Middle frontal gyrus (tissue), 1 donor: ENCODE results near the gene TSKU.

Experiments used
- DNase-seq: peaks from one replicate; pipeline ENCODE4 v3.0.0-alpha.2; 2015; ENCODE audit warnings: low spot score; ENCODE audit errors: extremely low spot score

TSKU gene

DNA sequence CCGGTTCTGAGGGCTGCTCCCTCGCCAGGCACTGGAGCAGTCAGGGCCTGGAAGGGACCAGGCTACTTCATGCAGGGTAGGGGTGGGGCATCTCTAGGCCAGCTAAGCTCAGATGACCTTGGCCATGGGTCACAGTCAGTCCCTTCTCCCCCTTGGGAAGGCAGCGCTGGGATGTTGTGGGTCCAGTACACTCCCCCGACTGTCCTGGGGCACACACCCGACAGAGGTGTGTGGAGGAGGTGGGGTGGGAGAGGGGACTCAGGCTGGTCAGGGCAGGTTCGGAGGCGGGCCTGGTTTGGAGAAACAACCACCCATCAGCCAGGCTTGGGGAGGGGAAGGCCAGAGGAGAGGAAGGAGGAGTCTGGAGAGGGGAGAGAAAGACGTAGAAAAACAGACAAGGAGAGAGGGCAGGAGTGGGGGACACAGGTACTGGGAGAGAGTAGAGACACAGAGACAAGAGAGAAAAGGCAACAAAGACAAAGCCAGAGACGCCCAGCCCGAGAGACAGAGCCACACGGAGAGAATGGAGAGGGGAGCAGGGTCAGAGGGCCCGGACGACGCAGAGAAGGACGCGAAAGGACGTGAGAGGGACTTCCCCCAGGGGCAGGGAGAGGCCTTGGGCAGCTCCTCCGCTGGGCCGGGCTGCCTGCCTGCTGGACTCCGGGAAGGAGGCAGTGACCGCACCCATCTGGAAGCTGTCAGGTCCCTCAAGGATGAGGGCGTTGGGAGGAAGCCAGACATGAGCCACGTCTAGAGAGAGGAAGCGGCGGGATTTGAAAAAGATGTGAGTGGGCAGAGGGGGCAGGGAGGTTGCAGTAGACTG lies 30.6 kb upstream of the TSKU start:
- no peak for DNase-seq

DNA sequence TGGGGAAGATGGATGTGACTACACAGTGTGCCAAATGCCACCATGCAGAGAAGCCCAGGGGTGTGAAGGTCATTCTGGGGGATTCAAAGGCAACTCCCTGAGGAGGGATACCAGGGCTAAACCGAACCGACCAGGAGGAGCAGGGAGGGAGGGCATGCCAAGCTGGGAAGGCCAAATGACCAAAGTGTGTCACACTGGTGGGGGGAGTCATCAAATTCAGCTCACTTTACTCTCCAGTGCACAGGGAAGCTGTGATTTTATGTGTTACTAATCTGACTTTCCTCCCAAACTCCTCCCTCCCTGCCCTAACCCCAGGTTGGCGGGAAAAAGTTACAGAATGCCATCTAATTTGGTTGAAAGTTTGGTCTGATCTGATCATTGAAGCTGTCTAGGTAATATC lies 29.7 kb upstream of the TSKU start:
- no peak for DNase-seq

DNA sequence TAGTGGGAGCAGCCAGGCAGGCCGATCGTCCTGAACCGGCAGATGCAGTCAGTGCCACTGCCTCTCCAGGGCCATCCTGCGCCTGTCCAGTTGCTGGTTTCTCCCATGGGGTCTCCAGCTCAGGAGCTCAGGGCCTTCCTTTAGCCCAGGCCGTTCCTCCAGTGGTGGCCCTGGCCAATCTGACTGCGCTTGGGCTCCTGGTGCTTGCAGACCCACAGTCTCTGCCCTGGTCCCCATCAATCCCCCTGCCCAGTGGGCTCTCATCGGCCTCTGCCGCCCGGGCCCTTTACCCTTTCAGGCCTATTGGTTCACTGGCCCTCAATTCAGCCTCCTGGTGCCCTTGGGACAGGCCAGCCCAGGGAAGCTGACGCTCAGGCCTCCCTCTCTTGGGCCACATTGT lies 29.2 kb upstream of the TSKU start:
- no peak for DNase-seq

DNA sequence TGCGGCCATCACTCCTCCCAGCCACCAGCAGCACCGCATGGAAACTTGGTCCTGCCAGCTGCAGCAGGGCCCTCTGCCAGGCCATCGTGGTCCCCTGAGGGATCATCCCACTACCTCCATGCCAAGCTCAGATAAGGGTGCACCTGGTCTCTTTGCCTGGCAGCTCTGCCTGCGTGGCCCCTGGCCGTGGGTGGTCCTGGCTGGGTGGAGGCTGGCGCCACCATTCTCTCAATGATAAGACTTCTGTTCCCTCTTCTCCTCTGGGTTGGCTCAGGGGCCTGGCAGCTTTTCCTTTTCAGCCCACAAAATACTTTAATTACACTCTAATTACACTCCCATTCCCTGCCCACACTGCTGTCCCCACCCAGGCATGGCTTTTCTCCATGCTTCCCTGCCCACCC lies 26.8 kb upstream of the TSKU start:
- no peak for DNase-seq

DNA sequence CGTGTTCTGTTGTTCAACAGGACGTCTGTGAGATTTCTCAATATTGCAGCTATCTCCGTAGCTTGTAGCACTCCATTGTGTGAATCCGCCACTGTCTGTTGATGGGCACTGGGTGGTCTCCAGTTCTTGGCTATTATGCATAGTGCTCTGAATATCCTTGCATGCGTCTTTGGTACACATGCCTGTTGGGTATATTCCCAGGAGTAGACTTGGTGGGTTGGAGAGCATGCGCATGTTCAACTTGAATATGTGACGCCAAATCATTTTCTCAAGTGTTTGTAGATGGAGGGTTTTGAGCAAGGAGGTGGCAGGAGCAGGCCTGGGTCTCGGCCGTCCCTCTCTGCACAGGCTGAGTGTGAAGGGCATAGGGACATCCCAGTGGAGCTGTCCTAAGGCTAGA lies 24.8 kb upstream of the TSKU start:
- no peak for DNase-seq

DNA sequence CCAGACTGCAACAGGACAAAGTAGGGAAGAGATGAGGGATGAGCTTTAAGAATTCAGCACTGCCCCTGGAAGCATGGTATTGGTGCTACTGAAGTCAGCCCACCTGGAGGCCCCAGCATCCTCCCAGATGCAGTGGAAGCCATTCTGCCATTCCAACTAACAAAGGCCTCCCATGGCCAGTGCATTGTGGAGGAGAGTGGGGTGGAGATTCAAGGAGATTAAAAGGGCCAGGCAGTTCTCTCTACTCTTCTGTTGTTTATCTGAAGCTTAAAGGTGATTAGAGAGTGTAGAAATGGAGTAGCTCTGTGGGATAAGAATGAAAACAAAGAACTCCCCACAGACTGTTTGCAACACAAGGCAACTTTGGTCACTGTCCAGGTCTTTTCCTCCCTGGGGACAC lies 24.1 kb upstream of the TSKU start:
- no peak for DNase-seq

DNA sequence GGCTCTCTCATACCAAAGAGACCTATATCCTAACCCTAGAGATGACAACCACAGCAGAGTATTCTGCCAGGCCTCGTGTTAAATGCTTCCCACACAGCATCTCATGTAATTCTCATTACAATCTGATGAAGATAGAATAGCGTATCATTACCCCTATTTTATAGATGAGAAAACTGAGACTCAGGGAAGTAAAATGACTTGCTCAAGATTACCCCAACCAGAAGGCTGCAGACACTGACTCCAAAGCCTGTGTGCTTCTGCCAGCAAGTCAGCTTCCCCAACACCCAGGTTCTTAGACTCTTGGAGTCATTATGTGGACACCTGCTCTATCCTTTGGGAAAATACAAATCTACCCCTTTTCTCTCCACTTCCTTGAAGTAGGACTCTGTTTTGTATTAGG lies 23.6 kb upstream of the TSKU start:
- no peak for DNase-seq

DNA sequence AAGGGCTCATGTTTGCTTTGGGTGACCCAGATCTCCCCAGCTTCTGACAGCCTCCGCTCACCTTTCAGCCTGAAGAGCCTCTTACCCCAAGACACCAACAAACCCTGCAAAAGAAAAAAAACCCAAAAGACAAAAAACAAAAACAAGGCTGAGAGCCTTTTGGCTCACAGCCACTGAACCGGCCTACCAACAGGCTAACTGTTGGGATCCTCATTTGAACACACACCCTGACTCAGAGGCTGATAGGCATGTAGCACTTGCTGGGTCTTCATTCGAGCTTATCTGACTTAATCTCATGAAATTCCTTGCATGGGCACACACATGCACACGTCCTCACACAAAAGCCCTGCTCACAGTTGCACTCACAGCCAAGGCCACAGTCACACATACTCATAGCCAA lies 22.9 kb upstream of the TSKU start:
- DNase-seq: no peak

DNA sequence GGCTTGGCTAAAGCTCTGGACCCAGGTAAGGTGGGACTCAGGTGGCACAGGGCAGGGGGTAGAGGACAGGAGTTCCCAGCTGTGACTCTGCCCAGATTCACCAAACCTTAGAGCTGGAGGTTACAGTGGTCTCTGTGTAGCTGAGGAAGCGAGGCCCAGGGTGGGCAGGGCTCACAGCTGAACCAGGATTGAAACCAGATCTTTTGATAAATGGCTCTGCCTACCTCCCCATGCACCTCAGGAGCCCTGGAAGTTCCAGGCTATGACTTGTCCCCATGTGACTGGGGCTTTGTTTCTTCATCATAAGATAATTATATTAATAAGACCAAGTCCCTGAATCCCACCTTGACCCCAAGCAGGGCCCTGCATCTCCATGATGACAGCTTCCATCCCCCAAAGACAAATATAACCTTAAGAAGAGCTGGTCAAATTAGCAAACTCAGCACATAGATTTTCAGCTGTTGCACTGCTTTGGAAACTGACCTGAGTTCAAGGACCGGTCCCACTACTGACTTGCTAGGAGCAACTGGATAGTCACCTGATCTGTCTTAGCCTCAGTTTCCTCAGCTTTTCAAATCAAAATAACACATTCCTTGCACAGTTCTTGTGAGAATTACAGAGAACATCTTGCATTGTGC lies 21.3 kb upstream of the TSKU start:
- no peak for DNase-seq

DNA sequence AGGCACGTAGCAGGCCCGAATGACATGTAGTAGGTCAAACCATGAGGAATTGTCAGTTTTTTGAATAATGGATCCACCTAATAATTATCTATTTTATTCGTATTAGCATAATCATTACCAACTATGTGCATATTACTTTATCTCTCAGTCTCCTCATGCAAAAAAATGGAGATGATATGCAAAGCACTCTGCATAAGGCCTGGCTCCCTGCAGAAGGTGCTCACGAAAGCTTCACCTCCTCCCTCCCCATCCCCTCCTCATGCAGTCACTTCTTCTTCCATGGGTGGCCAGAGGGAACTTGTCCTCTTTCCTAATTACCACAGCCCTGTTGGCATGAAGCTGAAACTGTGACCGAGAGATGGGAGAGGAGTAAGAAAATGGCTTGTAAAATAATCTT lies 20.8 kb upstream of the TSKU start:
- DNase-seq: no peak

DNA sequence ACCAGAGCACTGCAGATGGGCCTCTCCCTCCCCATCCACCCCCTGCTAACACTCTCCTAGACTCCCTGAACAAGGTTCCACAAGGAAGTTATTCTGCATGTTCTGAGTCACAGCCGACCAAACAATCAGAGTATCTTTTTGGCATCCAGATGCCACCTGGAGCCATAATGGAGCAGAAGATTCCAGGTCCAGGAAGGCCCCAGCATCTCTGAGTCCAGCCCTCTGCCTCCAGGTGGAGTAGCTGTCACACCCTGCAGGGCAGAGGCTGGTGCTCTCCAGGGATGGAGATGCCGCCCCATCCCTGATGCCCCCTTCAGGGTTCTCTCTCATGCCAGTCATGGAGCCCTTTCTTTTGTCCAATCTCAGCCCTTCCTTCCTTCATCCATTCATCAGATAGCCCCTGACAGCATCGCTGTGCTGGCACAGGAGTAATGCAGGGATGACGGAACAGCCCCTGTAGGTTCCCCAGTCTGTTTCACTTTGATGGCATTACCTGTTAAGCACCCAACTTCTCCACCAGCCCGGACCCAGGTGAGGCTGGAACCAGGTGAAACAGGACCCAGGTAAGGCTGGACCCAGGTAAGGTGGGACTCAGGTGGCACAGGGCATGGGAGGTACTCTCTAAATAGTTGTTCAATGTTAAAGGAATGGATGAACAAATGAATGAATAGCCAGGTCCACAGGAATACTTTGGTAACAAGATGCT lies 20.1 kb upstream of the TSKU start:
- DNase-seq: no peak

DNA sequence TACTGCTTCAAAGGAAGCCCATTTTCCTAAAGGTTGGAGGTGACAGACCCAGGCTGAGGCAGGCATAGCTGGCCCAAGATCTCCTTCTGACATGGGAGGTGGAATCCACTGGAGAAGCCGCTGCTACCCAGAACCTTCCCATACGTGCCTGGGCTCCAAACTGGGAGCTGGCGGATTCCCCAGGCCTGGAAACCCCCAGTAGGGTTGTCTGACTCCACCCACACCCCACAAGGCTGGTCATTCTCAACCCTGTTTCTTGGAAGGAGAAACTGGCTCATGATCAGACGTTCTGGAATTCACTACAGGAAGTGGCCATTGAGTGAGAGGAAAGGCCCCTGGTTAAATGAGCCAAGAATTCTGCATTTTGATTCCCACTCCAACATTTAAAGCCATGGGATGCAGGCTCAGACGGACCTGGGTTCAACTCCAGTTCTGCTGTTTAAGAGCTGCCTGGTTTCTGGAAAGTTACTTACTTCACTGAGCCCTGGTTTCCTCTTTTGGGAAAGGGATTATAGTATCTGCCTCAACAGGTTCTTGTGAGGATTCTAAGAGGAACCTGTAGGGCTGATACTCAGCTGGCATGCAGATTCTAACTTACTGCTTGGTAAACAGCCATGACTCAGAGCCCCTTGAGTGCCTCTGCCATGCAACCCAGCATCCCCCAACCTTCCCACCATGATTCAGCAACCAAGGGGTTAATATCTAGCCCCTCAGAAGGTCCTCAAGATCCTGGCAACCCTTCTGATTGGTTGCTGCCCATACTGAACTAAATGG lies 19.4 kb upstream of the TSKU start:
- DNase-seq: no peak

DNA sequence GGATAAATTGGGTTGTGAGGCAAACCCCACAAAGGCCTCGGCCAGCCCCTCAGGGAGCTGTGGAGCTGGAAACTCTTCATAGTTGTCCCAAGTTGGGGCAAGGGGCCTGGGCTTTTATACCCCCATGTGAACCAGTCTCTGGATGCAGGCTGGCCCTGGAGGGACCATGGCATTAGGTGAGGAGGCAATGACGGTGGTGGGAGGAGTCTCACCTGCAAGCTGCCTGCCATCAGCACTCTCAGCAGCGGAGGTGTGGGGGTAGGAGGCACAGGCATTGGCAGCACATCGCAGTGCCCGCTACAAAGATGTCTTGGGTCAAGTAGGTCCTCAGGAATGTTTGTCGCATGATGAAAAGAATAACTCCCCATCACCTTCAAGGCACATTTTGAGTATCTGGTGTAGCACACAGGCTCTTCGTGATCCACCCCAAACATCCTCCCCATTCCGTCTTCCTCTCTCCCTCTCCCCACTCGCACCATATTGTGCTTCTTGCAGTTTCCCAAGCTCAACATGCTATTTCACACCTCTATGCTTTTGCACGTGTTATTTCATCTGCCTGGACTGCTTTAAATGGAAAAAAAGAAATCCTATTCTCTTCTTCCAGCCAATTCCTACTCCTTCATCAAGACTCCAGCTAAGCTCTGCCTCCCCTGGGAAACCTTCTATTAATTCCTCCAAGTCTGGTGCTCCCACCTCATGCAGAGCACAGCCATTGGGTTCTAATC lies 18.1 kb upstream of the TSKU start:
- no peak for DNase-seq

DNA sequence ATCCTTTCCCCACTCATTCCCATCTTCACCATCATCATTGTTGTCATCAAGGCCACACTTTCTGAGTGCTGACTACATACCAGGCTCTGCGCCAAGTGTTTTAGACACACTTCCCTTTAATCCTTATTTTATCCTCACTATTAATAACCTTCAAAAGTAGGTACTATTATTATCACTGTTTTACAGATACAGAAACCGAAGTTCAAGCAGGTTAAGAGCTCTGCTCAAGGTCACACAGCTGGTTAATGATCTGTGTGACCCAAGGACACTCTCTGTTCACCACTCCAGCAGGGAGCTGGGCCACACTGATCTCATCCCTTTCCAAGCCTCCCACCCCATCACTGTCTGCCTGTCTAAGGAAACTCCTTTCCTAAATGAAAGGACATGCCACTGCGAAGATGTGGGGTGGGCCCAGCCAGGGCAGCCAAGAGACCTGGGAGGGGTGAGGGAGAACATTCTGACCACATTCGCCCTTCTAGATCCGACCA lies 17.2 kb upstream of the TSKU start:
- no peak for DNase-seq

DNA sequence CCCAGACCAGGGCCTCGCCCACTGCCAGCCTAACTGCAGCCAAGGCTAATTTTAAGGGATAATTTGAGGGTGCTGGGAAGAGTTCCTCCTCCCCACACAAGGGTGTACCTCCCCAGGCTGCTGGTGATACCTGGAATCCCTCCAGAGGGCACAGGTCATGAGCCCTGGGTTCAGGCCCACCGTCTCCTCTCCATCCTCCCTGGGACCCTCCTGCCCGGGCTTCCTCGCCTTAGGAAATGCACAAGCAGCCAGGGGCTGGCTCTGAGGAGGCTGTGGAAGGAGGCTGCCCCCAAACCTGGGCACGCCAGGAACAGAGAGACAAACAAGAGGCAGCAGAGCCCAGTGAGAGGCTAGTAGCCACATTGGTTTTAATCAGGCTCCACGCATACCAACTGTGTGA lies 16.6 kb upstream of the TSKU start:
- no peak for DNase-seq

DNA sequence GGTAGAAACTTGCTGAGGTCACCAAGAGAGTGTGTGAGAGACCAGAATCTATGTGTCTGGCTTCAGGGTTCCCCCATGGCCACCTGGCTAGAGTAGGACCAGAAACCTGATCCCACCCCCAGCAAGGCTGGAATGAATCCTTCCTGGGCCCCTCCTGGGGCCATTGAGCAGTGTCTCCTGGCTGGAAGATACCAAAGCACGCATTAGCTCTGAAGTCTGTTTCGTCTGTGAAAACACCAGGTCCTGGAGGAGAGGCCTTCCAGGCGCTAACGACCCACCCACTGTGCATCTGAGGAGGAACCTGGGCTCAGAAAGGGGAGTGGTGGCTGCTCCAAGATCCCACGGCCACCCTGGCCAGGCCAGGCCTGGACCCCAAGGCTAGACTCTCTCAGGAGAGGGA lies 15.5 kb upstream of the TSKU start:
- no peak for DNase-seq

DNA sequence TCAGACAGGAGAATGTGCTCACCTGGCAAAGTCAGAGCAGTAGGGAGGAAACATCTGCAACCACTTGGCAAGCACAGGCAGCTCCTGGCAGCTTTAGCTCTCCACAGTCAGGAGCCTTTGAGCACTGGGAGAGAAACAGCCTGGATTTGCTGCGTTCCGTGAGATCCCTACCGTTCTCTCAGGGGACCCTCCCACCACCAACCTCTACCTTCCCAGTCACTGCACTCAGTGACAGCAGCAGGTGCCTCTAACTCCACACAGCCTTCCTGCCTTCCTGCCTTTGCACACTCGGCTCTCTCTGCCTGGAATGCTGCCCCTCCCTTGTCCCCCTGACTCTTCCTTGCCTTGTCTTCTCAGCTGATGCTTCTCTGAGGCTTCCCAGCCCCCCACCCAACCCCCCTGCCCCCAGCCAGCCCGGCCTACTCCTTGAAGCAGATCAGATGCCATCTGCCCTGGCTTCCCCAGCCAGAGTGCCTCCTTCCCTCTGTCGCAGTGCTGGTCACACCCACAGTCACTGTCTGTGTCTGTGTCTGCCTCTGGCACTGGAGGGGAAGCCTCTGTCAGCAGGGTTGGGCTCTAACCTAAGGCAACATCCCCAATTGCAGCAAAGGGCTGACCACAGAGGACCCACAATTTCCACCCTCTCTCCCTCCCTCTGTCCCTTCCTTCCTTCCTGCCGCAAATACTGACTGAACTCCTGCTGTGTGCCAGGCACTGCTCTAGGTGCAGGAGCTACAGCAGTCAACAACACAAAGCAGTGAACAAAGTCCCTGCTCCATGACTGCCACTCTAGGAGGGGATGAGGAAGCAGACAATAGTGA lies 14.9 kb upstream of the TSKU start:
- no peak for DNase-seq

DNA sequence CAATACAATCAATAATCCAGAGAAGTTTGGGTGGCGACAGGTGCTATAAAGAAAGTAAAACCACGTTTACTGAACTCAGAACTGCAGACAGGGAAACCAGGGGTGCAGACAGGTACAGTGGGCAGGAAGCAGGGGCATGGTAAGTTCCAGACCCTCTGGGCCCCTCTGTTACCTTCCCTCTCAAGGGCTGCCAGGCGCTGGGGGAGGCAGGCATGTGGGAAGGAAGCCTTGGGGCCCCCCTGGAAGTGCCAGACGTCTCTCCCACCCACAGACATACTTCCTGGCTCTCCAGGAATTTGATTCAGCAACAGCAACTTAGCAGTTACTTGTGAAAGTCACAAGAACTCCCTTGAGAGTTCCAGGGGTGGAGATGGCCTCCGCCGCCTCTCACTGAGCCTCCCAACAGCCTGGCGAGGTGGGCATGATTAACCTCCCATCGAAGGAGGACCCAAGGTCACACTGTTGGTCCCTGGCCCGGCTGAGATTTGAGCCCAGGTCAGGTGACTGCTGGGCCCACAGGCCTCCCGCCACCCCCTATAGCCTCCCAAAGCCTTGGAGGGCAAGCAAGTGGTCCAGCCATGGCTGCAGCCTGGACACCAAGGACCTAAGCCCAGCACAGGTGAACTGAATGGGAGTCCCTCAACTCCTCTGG lies 14.1 kb upstream of the TSKU start:
- DNase-seq: no peak
